ENCODE results near the gene MAP4K5. TPM values are rescaled to one million over a fixed set of nuclear protein-coding genes. Genes with fewer than 3 reads are reported as not detected.

MAP4K5 gene
- polyA plus RNA-seq, 3 donors: 5.0 to 9.1 (median 7.7) TPM

DNA sequence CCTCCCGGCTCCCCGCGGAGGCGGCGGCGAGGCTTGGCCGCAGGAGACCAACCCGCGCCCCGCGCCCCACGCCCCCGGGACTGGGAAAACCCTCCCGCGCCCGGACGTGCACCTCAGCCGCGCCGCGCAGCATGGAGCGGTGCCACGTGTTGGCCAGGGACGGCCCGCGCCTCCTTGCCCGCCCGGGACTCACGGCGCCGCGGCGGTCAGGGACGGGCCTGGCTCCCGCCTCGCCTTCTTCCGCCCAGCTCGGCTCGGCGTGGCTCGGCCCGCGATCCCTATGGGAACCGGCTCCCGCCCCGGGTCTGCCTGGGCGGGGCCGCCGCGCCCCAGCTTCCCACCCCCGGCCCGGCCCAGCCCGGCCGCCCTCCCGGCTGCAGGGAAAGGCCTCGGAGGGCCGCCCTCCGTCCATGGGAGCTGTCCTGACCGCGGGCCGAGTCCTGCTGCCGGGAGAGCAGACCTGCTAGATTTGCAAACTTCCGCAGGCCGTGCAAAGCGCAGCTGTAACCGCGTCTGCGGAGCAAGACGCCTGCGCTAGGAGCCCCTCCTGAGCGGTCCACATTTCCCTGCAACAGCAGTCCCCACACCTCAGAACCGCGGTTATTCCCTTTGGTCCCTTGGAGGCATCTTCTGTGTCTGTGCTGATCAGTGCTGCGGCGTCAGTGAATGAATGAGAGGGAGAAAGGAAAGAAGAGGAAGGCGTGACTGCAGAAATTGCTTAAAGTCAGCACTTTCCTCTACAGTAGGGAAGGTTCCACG is 135.6 kb downstream of the MAP4K5 start, which contains the start of gene CDKL1:
Gene CDKL1, minus strand, starts transcription at position 251 of the 759 bp plus-strand sequence. CDS start 1,013 bp downstream, outside the sequence.
- TF ChIP-seq CTCF (IDR thresholded peaks at IDR 0.05): no peak
- H3K9me3 Mint-ChIP-seq: no peaks in the 10 kb centered on the region
- DNase-seq: peak; percentile 16 to 32 (median 22)
- H3K4me3 ChIP-seq (replicated peaks in 1 of 3; ENCODE audit: low read depth in 2 of 3, low read length in 3 of 3): peak within 1 kb of the TSS; percentile 51 to 77 (median 53)
- H3K4me2 ChIP-seq (replicated peaks; ENCODE audit: extremely low read depth, low read length, poor library complexity, severe bottlenecking): peak within 1 kb of the TSS; percentile 96
- intact Hi-C loops (cut with micrococcal nuclease): no loop called here
- H3K79me2 ChIP-seq (ENCODE audit: insufficient read depth, low read length): no peaks in the 10 kb centered on the region
- WGBS (ENCODE audit: insufficient coverage): under 1% methylated on average over 69 of the region's 77 CpGs
- peaks cover 12 to 14% of the 10 kb centered on the region in 2 donors for H3K4me1 ChIP-seq (ENCODE audit: control insufficient read depth in 1 of 2, insufficient read depth in 2 of 2, low read length in 2 of 2)
- peak within 1 kb of the TSS; percentile 47 for H3K9ac ChIP-seq (ENCODE audit: insufficient read depth, low read length, poor library complexity, severe bottlenecking)
- H3K9me3 ChIP-seq (replicated peaks in 1 of 2; ENCODE audit: control insufficient read depth in 1 of 2, insufficient read depth in 1 of 2, low read length in 2 of 2): no peaks in the 10 kb centered on the region
- peaks cover 23% of the 10 kb centered on the region for H3K4me1 Mint-ChIP-seq
- no peak within 1 kb of the TSS for H3K27ac ChIP-seq (ENCODE audit: low read depth in 1 of 2, low read length in 2 of 2)
- peak within 1 kb of the TSS; percentile 85 for H2AFZ ChIP-seq (ENCODE audit: insufficient read depth, low read depth, low read length, poor library complexity, severe bottlenecking)
- H3K27me3 ChIP-seq (ENCODE audit: control insufficient read depth in 2 of 2, insufficient read depth in 2 of 2, low read length in 2 of 2): peaks cover 0 to 10% of the 10 kb centered on the region in 2 donors
- H3K36me3 Mint-ChIP-seq: no peaks in the 10 kb centered on the region
- no peaks in the 10 kb centered on the region for H4K20me1 ChIP-seq (ENCODE audit: insufficient read depth, low read length)
- H3K4me3 Mint-ChIP-seq: peak within 1 kb of the TSS; percentile 90 to 96
- H3K27ac Mint-ChIP-seq: peak within 1 kb of the TSS in 5 of 7 donors; percentile 16 to 81 (median 43)
- peaks cover 7 to 11% (median 7%) of the 10 kb centered on the region in 3 donors for H3K27me3 Mint-ChIP-seq (ENCODE audit: low read depth in 3 of 3)
- H3K36me3 ChIP-seq (replicated peaks in 1 of 2; ENCODE audit: control insufficient read depth in 1 of 2, insufficient read depth in 2 of 2, low read length in 2 of 2): no peaks in the 10 kb centered on the region

DNA sequence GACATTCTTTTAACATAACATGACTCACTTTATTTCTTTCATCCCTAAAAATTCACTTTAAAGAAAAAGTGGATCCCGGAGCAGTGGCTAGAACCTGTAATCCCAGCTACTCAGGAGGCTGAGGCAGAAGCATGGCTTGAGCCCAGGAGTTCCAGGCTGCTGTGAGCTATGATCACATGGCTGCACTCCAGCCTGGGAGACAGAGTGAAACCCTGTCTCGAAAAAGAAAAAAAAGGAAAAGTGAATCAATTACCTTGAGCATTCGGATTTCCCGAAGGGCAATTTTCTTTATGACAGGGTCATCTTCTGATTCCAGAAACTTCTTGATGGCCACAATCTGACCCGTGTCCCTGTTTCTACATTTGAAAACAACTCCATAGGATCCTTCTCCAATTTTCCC is 136.9 kb downstream of the MAP4K5 start:
- Histone ChIP-seq H3K9ac (ENCODE audit: insufficient read depth, low read length, poor library complexity, severe bottlenecking) (no peak overlapping the region), H3K4me3 (replicated peaks in 1 of 3; ENCODE audit: low read depth in 2 of 3, low read length in 3 of 3) (peak overlapping the region in 1 of 3 experiments; percentile 77), H3K4me1 (ENCODE audit: control insufficient read depth in 1 of 2, insufficient read depth in 2 of 2, low read length in 2 of 2) (peaks cover 12 to 14% of the 10 kb centered on the region in 2 donors), H2AFZ (ENCODE audit: insufficient read depth, low read depth, low read length, poor library complexity, severe bottlenecking) (no peak overlapping the region), H3K9me3 (replicated peaks in 1 of 2; ENCODE audit: control insufficient read depth in 1 of 2, insufficient read depth in 1 of 2, low read length in 2 of 2) (no peaks in the 10 kb centered on the region), H3K79me2 (ENCODE audit: insufficient read depth, low read length) (no peaks in the 10 kb centered on the region), H3K36me3 (replicated peaks in 1 of 2; ENCODE audit: control insufficient read depth in 1 of 2, insufficient read depth in 2 of 2, low read length in 2 of 2) (no peaks in the 10 kb centered on the region), H4K20me1 (ENCODE audit: insufficient read depth, low read length) (no peaks in the 10 kb centered on the region), H3K4me2 (replicated peaks; ENCODE audit: extremely low read depth, low read length, poor library complexity, severe bottlenecking) (peak overlapping the region; percentile 21), H3K27me3 (ENCODE audit: control insufficient read depth in 2 of 2, insufficient read depth in 2 of 2, low read length in 2 of 2) (peaks cover 0 to 10% of the 10 kb centered on the region in 2 donors), H3K27ac (ENCODE audit: low read depth in 1 of 2, low read length in 2 of 2) (no peak overlapping the region)
- DNase-seq: no peak
- H3K36me3 Mint-ChIP-seq: no peaks in the 10 kb centered on the region
- no peak for TF ChIP-seq CTCF (IDR thresholded peaks at IDR 0.05)
- H3K9me3 Mint-ChIP-seq: no peaks in the 10 kb centered on the region
- H3K27me3 Mint-ChIP-seq (ENCODE audit: low read depth in 3 of 3): peaks cover 4 to 11% (median 7%) of the 10 kb centered on the region in 3 donors
- H3K4me3 Mint-ChIP-seq: peak overlapping the region; percentile 89 to 96
- H3K27ac Mint-ChIP-seq: no peak overlapping the region
- intact Hi-C loops (cut with micrococcal nuclease): no loop called here
- H3K4me1 Mint-ChIP-seq: peaks cover 23% of the 10 kb centered on the region
- 100% methylated on average over 5 of the region's 5 CpGs for WGBS (ENCODE audit: insufficient coverage)

Measured in CD14-positive monocyte (primary cell).